Left lung (tissue), 10 donors: ENCODE measurements around the gene TNS3. TPM values are rescaled to one million over a fixed set of nuclear protein-coding genes. Genes with fewer than 3 reads are reported as not detected.

Experiments used
- ATAC-seq: fragments of 200-7000 bp; cut with Tn5 transposase; one replicate; pipeline ENCODE4 v1.9.1; 2020; ENCODE audit warnings: moderate library complexity
- DNase-seq, 4 donors: peaks; one replicate each; pipeline ENCODE4 v3.0.0-alpha.2; 2013 to 2020
- H3K27ac ChIP-seq, 2 donors: fragments of 200-600 bp; sonication (generic) in 1 of 2; one replicate each; pipeline versions ENCODE4 v1.5.0 to v1.8.0; 2020 to 2021
- H3K27me3 ChIP-seq, 2 donors: fragments of 200-600 bp; sonication (generic) in 1 of 2; one replicate each; pipeline versions ENCODE4 v1.5.0 to v1.8.0; 2020 to 2021
- H3K36me3 ChIP-seq, 2 donors: fragments of 200-600 bp; sonication (generic) in 1 of 2; one replicate each; pipeline versions ENCODE4 v1.5.0 to v1.8.0; 2020 to 2021
- H3K4me1 ChIP-seq, 2 donors: fragments of 200-600 bp; one replicate each; pipeline ENCODE4 v1.8.0; 2021
- H3K4me3 ChIP-seq, 2 donors: fragments of 200-600 bp; sonication (generic) in 1 of 2; one replicate each; pipeline versions ENCODE4 v1.5.0 to v1.8.0; 2020 to 2021; ENCODE audit warnings: mild to moderate bottlenecking in 1 of 2
- H3K9me3 ChIP-seq, 2 donors: fragments of 200-600 bp; sonication (generic) in 1 of 2; one replicate each; pipeline versions ENCODE4 v1.5.0 to v1.8.0; 2020 to 2021
- CTCF ChIP-seq, 2 donors: fragments of 200-600 bp; sonication (generic) in 1 of 2; IDR thresholded peaks; one replicate each; pipeline versions ENCODE4 v1.5.0 to v1.8.0; 2021; ENCODE audit warnings: antibody characterized with exemption in 2 of 2
- intact Hi-C, 2 donors: fragments of 100-400 bp; cut with DNase I; formaldehyde crosslinking; loops; one replicate each; pipeline versions ENCODE4 v1.11.2 to v1.14.2; 2022
- polyA plus RNA-seq, 6 donors: library from polyadenylated mRNA; unstranded; fragments of 120-200 nt; gene quantifications; one replicate each; pipeline ENCODE4 v1.2.1, GENCODE V29; 2013; ENCODE audit not compliant: insufficient read length in 6 of 6
- total RNA-seq, 2 donors: library from RNA; stranded (reverse); fragmentation: NEBNext Ultra II Directional; extraction: Animal tissue kit (Norgen Biotek cat#: 25700); gene quantifications; one replicate each; pipeline ENCODE4 v1.2.1, GENCODE V29; 2021
- donor health status: DM: no; HTN: yes; CAD: no.
- donor health status: DM: no; HTN: no; CAD: no.

TNS3 gene
- total and polyA plus RNA-seq, 8 donors, result 86.3 to 151 (median 97.8) TPM

- Histone ChIP-seq H3K4me3 (no peak overlapping the region), H3K27ac (no peak overlapping the region), H3K9me3 (no peaks in the 10 kb centered on the region), H3K27me3 (no peaks in the 10 kb centered on the region), H3K36me3 (peaks cover 0 to 23% of the 10 kb centered on the region in 2 donors), H3K4me1 (peaks cover 12 to 31% of the 10 kb centered on the region in 2 donors)
- intact Hi-C loops, result no loop called here
- DNase-seq (no peak), ATAC-seq (no peak)
- TF ChIP-seq CTCF (IDR thresholded peaks at IDR 0.05), result no peak
Measured at GRCh38 chr7:47325337-47325736, 256.6 kb downstream of the TNS3 start.

- ATAC-seq (no peak), DNase-seq (no peak)
- intact Hi-C loops, result no loop called here
- H3K36me3 ChIP-seq, result peaks cover 0 to 31% of the 10 kb centered on the region in 2 donors
- no peak overlapping the region for H3K27ac ChIP-seq
- peaks cover 12 to 21% of the 10 kb centered on the region in 2 donors for H3K4me1 ChIP-seq
- TF ChIP-seq CTCF (IDR thresholded peaks at IDR 0.05), result no peak
- no peaks in the 10 kb centered on the region for H3K27me3 ChIP-seq
- no peak overlapping the region for H3K4me3 ChIP-seq
- no peaks in the 10 kb centered on the region for H3K9me3 ChIP-seq
Measured at GRCh38 chr7:47323904-47324303, 258.0 kb downstream of the TNS3 start.

- DNase-seq (no peak), ATAC-seq (no peak)
- no peaks in the 10 kb centered on the region for H3K9me3 ChIP-seq
- intact Hi-C loops, result no loop called here
- no peak overlapping the region for H3K4me3 ChIP-seq
- H3K4me1 ChIP-seq, result peaks cover 5 to 15% of the 10 kb centered on the region in 2 donors
- no peaks in the 10 kb centered on the region for H3K27me3 ChIP-seq
- H3K36me3 ChIP-seq, result peaks cover 0 to 43% of the 10 kb centered on the region in 2 donors
- no peak overlapping the region for H3K27ac ChIP-seq
- TF ChIP-seq CTCF (IDR thresholded peaks at IDR 0.05), result no peak
Measured at GRCh38 chr7:47322731-47323130, 259.2 kb downstream of the TNS3 start.

- Histone ChIP-seq H3K36me3 (peaks cover 0 to 47% of the 10 kb centered on the region in 2 donors), H3K9me3 (no peaks in the 10 kb centered on the region), H3K27me3 (no peaks in the 10 kb centered on the region), H3K27ac (no peak overlapping the region), H3K4me1 (peaks cover 3 to 7% of the 10 kb centered on the region in 2 donors), H3K4me3 (no peak overlapping the region)
- intact Hi-C loops, result no loop called here
- ATAC-seq (no peak), DNase-seq (no peak)
- no peak for TF ChIP-seq CTCF (IDR thresholded peaks at IDR 0.05)
Measured at GRCh38 chr7:47320296-47320695, 261.6 kb downstream of the TNS3 start.

GRCh38 chr7:47318395-47319182 is 263.3 kb downstream of the TNS3 start:
- Histone ChIP-seq H3K36me3 (peaks cover 0 to 54% of the 10 kb centered on the region in 2 donors), H3K4me3 (no peak overlapping the region), H3K9me3 (no peaks in the 10 kb centered on the region), H3K27ac (no peak overlapping the region), H3K4me1 (peaks cover 7 to 8% of the 10 kb centered on the region in 2 donors), H3K27me3 (no peaks in the 10 kb centered on the region)
- ATAC-seq (no peak), DNase-seq (no peak)
- TF ChIP-seq CTCF (IDR thresholded peaks at IDR 0.05), result no peak
- intact Hi-C loops, result no loop called here
